ENCODE measurements around the gene RPH3AL. TPM values are rescaled to one million over a fixed set of nuclear protein-coding genes. Genes with fewer than 3 reads are reported as not detected.

Gene RPH3AL
- total RNA-seq, 1 experiment from 2014 or later = 3.0 TPM

- no peak overlapping the region for H2BK20ac ChIP-seq (ENCODE audit: low read depth, low read length, poor library complexity, severe bottlenecking)
- DNase-seq = no peak
- no peaks in the 10 kb centered on the region for H3K79me2 ChIP-seq (ENCODE audit: insufficient read depth, low read length)
- Mint-ChIP-seq H3K9me3 (peaks cover 8 to 14% of the 10 kb centered on the region in 2 experiments), H3K27me3 (ENCODE audit: low read depth) (peaks cover 17% of the 10 kb centered on the region), H3K36me3 (ENCODE audit: insufficient read depth in 1 of 3, low read depth in 3 of 3) (peaks cover 0 to 6% (median 4%) of the 10 kb centered on the region in 3 experiments; a peak in 3 of 7 replicates), H3K27ac (no peak overlapping the region), H3K4me1 (peaks cover 0 to 23% of the 10 kb centered on the region in 2 experiments; a peak in 3 of 4 replicates), H3K4me3 (no peak overlapping the region)
- no peak overlapping the region for H3K9ac ChIP-seq (ENCODE audit: extremely low read depth, insufficient read length, low read length)
- no peak overlapping the region for H3K56ac ChIP-seq (ENCODE audit: insufficient read length, low read depth, low read length)
- no peaks in the 10 kb centered on the region for H3K4me1 ChIP-seq (ENCODE audit: insufficient read depth, low read length)
- no peak overlapping the region for H3K23ac ChIP-seq (ENCODE audit: insufficient read length, low read depth, low read length)
- no peak overlapping the region for H4K8ac ChIP-seq (replicated peaks; ENCODE audit: insufficient read length, low read depth, low read length)
- H3K79me1 ChIP-seq (ENCODE audit: insufficient read depth, low read depth, low read length, poor library complexity, severe bottlenecking) = no peaks in the 10 kb centered on the region
- no peak overlapping the region for H3K4ac ChIP-seq (ENCODE audit: low read depth, low read length)
- H3K4me2 ChIP-seq (ENCODE audit: insufficient read depth, insufficient read length, low read length) = no peak overlapping the region
- H4K20me1 ChIP-seq (ENCODE audit: control insufficient read depth, insufficient read depth, insufficient read length) = no peaks in the 10 kb centered on the region
- H3K27me3 ChIP-seq (ENCODE audit: insufficient read depth, low read length) = no peaks in the 10 kb centered on the region
- no peak overlapping the region for H2BK5ac ChIP-seq (ENCODE audit: insufficient read length, low read length)
- TF ChIP-seq CTCF (conservative IDR thresholded peaks at IDR 0.05) = no peak
- H2AK5ac ChIP-seq (ENCODE audit: insufficient read length, low read length) = no peak overlapping the region
- no peak overlapping the region for H3K14ac ChIP-seq (ENCODE audit: insufficient read depth, low read length)
- H3K27ac ChIP-seq (ENCODE audit: insufficient read length, low read depth, low read length) = no peak overlapping the region
- WGBS (ENCODE audit: extremely low coverage, insufficient read length, low lambda C conversion rate) = no CpG with 5 or more reads among the region's 18 CpGs
- no peaks in the 10 kb centered on the region for H3K23me2 ChIP-seq (ENCODE audit: insufficient read length, low read depth, low read length, poor library complexity, severe bottlenecking)
- H3K9me3 ChIP-seq (ENCODE audit: control insufficient read depth, low read depth, low read length) = no peaks in the 10 kb centered on the region
- no peak overlapping the region for H4K91ac ChIP-seq (ENCODE audit: insufficient read length, low read depth, low read length)
- H3K18ac ChIP-seq (ENCODE audit: insufficient read length, low read depth, low read length) = no peak overlapping the region
- H2BK120ac ChIP-seq (ENCODE audit: low read depth, low read length, poor library complexity, severe bottlenecking) = no peak overlapping the region
- H3T11ph ChIP-seq (ENCODE audit: low read length) = no peak overlapping the region
- no peak overlapping the region for H2AFZ ChIP-seq (ENCODE audit: low read length)
- no peak overlapping the region for H2BK12ac ChIP-seq (ENCODE audit: insufficient read length, low read depth, low read length)
- H2BK15ac ChIP-seq (ENCODE audit: low read depth, low read length) = no peak overlapping the region
- no peak overlapping the region for H4K5ac ChIP-seq (ENCODE audit: insufficient read length, low read depth, low read length)
Measured at GRCh38 chr17:372157-373152, 19.8 kb upstream of the RPH3AL start.

Data from H9 (cell line).